22Rv1 (cell line): ENCODE results near the gene EDDM13.

Source experiments
- CTCF ChIP-seq: fragments of 450-650 bp; IDR thresholded peaks from 2 replicates; pipeline ENCODE4 v1.5.1; 2017; ENCODE audit warnings: mild to moderate bottlenecking
- ZFX ChIP-seq: fragments of 450-650 bp; IDR thresholded peaks from 2 replicates; pipeline ENCODE4 v1.6.1; 2017; ENCODE audit warnings: antibody characterized with exemption, borderline replicate concordance

DNA sequence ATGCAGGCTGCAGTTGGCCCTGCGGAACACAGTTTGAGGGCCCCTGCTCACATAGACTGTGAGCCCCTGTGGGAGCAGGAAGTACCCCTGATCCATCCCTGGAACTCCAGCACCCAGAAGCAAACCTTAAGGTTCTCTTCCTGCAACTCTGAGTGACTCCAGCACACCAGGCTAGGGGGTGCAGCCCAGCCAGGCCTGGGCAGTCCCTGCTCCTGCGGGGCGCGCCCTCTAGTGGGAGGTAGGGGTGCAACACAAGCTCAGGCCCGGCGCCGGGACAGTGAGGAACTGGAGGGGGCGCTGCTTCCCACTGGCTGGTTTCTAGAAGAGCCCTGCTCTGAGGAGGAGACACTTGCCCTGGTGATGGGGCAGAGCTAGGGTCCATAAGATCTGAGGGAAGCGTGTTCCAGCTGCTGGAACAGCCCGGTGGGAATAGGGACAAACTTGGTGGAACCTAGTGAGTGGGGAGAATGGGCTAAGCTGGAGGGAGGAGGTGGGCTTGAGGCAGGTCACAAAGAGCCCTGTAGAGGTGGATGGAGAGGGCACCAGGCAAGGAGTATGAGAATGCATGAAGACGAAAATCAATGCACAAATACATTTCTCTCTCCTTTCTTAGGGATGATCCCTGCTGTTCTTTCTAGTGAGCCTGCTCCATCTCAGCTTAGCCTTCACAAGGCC lies 37.1 kb downstream of the EDDM13 start:
- TF ChIP-seq CTCF = peak; percentile 97
- no peak for TF ChIP-seq ZFX
